ENCODE results near the gene LIPK. TPM values are rescaled to one million over a fixed set of nuclear protein-coding genes. Genes with fewer than 3 reads are reported as not detected.
"Not testable (repeated sequence)": the region's sequence is repeated elsewhere in the genome, so short reads cannot be mapped to it uniquely, and the experiment has no call there.

The LIPK gene
- total RNA-seq, 1 experiment from 2014 or later, result not detected

GRCh38 chr10:88707429-88708155, 1.5 kb downstream of the LIPK start (continued):
- TF ChIP-seq, protein P1, sequence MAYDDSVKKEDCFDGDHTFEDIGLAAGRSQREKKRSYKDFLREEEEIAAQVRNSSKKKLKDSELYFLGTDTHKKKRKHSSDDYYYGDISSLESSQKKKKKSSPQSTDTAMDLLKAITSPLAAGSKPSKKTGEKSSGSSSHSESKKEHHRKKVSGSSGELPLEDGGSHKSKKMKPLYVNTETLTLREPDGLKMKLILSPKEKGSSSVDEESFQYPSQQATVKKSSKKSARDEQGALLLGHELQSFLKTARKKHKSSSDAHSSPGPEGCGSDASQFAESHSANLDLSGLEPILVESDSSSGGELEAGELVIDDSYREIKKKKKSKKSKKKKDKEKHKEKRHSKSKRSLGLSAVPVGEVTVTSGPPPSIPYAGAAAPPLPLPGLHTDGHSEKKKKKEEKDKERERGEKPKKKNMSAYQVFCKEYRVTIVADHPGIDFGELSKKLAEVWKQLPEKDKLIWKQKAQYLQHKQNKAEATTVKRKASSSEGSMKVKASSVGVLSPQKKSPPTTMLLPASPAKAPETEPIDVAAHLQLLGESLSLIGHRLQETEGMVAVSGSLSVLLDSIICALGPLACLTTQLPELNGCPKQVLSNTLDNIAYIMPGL (CRISPR knock-in tag; IDR thresholded peaks at IDR 0.05), result no peak
- TF ChIP-seq TEAD4 (CRISPR knock-in tag; IDR thresholded peaks at IDR 0.05), result no peak
- TF ChIP-seq ARID4B (CRISPR knock-in tag; IDR thresholded peaks at IDR 0.05; ENCODE audit: borderline replicate concordance), result no peak
- TF ChIP-seq TEAD1 (CRISPR knock-in tag; IDR thresholded peaks at IDR 0.05), result no peak
- TF ChIP-seq ZNF512 (CRISPR knock-in tag; IDR thresholded peaks at IDR 0.05; ENCODE audit: borderline replicate concordance), result no peak
- no peak for TF ChIP-seq CREM (CRISPR knock-in tag; IDR thresholded peaks at IDR 0.05)
- no peak for TF ChIP-seq ZNF423 (CRISPR knock-in tag; IDR thresholded peaks at IDR 0.05)

- DNase-seq (ENCODE audit: low spot score); H3K4me3 Mint-ChIP-seq; CTCF ChIA-PET; H3K9me3 Mint-ChIP-seq; H3K36me3 Mint-ChIP-seq; H3K27ac Mint-ChIP-seq; ATAC-seq; POLR2A ChIA-PET: not testable (repeated sequence)
- Mint-ChIP-seq H3K27me3 (ENCODE audit: low read depth) (peaks cover 88% of the 10 kb centered on the region), H3K4me1 (peaks cover 23% of the 10 kb centered on the region)
Measured at GRCh38 chr10:88709361-88709760, 3.3 kb downstream of the LIPK start.

GRCh38 chr10:88715517-88715916, 9.5 kb downstream of the LIPK start:
- POLR2A ChIA-PET, result no interaction called here
- H3K27ac Mint-ChIP-seq, result no peak overlapping the region
- H3K36me3 Mint-ChIP-seq, result no peaks in the 10 kb centered on the region
- H3K4me1 Mint-ChIP-seq, result no peaks in the 10 kb centered on the region
- peaks cover 84% of the 10 kb centered on the region for H3K27me3 Mint-ChIP-seq (ENCODE audit: low read depth)
- ATAC-seq (no peak), DNase-seq (ENCODE audit: low spot score) (no peak)
- no peaks in the 10 kb centered on the region for H3K9me3 Mint-ChIP-seq
- no peak overlapping the region for H3K4me3 Mint-ChIP-seq
- CTCF ChIA-PET, result no interaction called here
- TF ChIP-seq SMAD3 (CRISPR knock-in tag; IDR thresholded peaks at IDR 0.05; ENCODE audit: borderline replicate concordance), result no peak
- no peak for TF ChIP-seq ZBTB43 (CRISPR knock-in tag; IDR thresholded peaks at IDR 0.05)
- TF ChIP-seq, protein P2, sequence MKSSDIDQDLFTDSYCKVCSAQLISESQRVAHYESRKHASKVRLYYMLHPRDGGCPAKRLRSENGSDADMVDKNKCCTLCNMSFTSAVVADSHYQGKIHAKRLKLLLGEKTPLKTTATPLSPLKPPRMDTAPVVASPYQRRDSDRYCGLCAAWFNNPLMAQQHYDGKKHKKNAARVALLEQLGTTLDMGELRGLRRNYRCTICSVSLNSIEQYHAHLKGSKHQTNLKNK (CRISPR knock-in tag; IDR thresholded peaks at IDR 0.05), result no peak
- TF ChIP-seq NFATC4 (CRISPR knock-in tag; IDR thresholded peaks at IDR 0.05), result no peak
- no peak for TF ChIP-seq ATF3 (CRISPR knock-in tag; conservative IDR thresholded peaks at IDR 0.05)
- no peak for TF ChIP-seq HMGA2 (CRISPR knock-in tag; IDR thresholded peaks at IDR 0.05)
- no peak for TF ChIP-seq MYBL2 (CRISPR knock-in tag; IDR thresholded peaks at IDR 0.05)
- no peak for TF ChIP-seq ZNF416 (CRISPR knock-in tag; IDR thresholded peaks at IDR 0.05)
- no peak for TF ChIP-seq MLX (CRISPR knock-in tag; IDR thresholded peaks at IDR 0.05)
- TF ChIP-seq E2F5 (CRISPR knock-in tag; IDR thresholded peaks at IDR 0.05), result no peak
- no peak for TF ChIP-seq ZNF512 (CRISPR knock-in tag; IDR thresholded peaks at IDR 0.05; ENCODE audit: borderline replicate concordance)
